PC-9 (cell line): ENCODE data around the gene SRBD1.

ENCODE experiments used
- CTCF ChIP-seq: fragments of 200-600 bp; sonication (generic); conservative IDR thresholded peaks from 2 replicates; pipeline ENCODE4 v1.6.1; 2017; ENCODE audit warnings: mixed run types, antibody characterized with exemption, mild to moderate bottlenecking, moderate library complexity
- EZH2 ChIP-seq: fragments of 200-600 bp; sonication (generic); IDR thresholded peaks from 2 replicates; pipeline ENCODE4 v1.8.0; 2017; ENCODE audit warnings: antibody characterized with exemption, low read depth

- no peak for TF ChIP-seq EZH2
- TF ChIP-seq CTCF = no peak
Measured at GRCh38 chr2:45541450-45541849, 69.6 kb downstream of the SRBD1 start.
